HG03558 (cell line): ENCODE results near the gene THBS4.

ENCODE experiments used
- ATAC-seq: cut with Tn5 transposase; IDR thresholded peaks from one replicate; pipeline ENCODE4 v1.9.1; 2021; ENCODE audit warnings: moderate number of reproducible peaks; ENCODE audit not compliant: unreplicated experiment; ENCODE audit errors: extremely low read depth

THBS4 gene

GRCh38 chr5:80034962-80035821, at the start of gene THBS4:
TSS of gene THBS4 (plus strand) at chr5:80035348. CDS start at chr5:80035538, 190 bp downstream.
- no peak for ATAC-seq

GRCh38 chr5:79986260-79986659, 48.9 kb upstream of the THBS4 start:
- no peak for ATAC-seq

GRCh38 chr5:79990205-79990597, 44.9 kb upstream of the THBS4 start:
- no peak for ATAC-seq

- ATAC-seq, result peak; percentile 79
Measured at GRCh38 chr5:79990598-79991507, 44.3 kb upstream of the THBS4 start, which contains the start of gene MTX3. TSS of gene MTX3 (minus strand) at chr5:79991262. CDS start at chr5:79991238, 24 bp downstream.

GRCh38 chr5:79992891-79993657, 42.1 kb upstream of the THBS4 start:
- ATAC-seq, result no peak

- no peak for ATAC-seq
Measured at GRCh38 chr5:79999722-80000121, 35.4 kb upstream of the THBS4 start.

GRCh38 chr5:80002677-80003076, 32.5 kb upstream of the THBS4 start:
- ATAC-seq, result no peak

GRCh38 chr5:80008995-80009765, 26.0 kb upstream of the THBS4 start:
- ATAC-seq, result no peak

- no peak for ATAC-seq
Measured at GRCh38 chr5:80010754-80011392, 24.3 kb upstream of the THBS4 start.

GRCh38 chr5:80025069-80025468, 10.1 kb upstream of the THBS4 start:
- ATAC-seq, result no peak

GRCh38 chr5:80026841-80027240, 8.3 kb upstream of the THBS4 start:
- no peak for ATAC-seq

- ATAC-seq, result no peak
Measured at GRCh38 chr5:80031109-80031508, 4.0 kb upstream of the THBS4 start.

- ATAC-seq, result no peak
Measured at GRCh38 chr5:80033513-80033912, 1.6 kb upstream of the THBS4 start.

GRCh38 chr5:80034559-80034958, 589 bp upstream of the THBS4 start:
- no peak for ATAC-seq

- ATAC-seq, result no peak
Measured at GRCh38 chr5:80035839-80036238, 691 bp downstream of the THBS4 start.

- no peak for ATAC-seq
Measured at GRCh38 chr5:80036615-80037014, 1.5 kb downstream of the THBS4 start.

GRCh38 chr5:80037366-80037765, 2.2 kb downstream of the THBS4 start:
- no peak for ATAC-seq

- ATAC-seq, result no peak
Measured at GRCh38 chr5:80039650-80040049, 4.5 kb downstream of the THBS4 start.

- ATAC-seq, result no peak
Measured at GRCh38 chr5:80041527-80041926, 6.4 kb downstream of the THBS4 start.
